Measurements from ENCODE around the gene RLF. TPM values are rescaled to one million over a fixed set of nuclear protein-coding genes. Genes with fewer than 3 reads are reported as not detected.
"Not testable (repeated sequence)": the region's sequence is repeated elsewhere in the genome, so short reads cannot be mapped to it uniquely, and the experiment has no call there.

Gene RLF
- total RNA-seq, 1 experiment from 2014 or later: 19.6 TPM

DNA sequence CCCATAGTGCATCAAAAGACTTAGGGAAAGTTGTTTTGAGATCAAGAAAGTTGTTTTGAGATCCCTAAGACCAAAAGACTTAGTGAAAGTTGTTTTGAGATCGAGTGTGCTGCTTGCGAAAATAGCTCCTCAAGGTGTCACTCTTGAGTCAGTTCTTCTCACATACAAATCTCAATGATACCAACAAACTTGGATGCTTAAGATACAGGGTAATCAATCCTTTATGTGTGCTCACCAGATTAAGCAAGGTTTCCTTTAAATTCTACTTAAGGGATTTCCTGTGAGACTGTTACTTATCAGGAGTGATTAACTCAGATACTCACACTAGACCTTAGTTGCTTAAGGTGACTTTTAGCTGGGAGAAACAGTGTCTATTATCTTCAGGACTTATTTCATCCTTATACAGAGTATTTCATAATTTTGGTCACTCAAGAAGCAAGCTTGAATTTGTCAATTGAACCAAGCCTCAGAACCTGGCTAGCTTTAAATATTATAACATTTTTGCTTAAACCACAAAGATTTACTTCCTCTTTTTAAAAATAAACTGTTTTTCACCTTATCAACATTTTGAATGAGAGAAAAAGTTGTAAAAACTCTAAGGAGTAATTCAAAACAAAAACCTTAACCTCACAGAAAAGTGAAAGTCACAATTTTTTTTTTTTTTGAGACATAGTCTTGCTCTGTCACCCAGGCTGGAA lies 8.0 kb upstream of the RLF start:
- Histone ChIP-seq H3K36me3 (replicated peaks; ENCODE audit: control insufficient read depth, insufficient read depth, low read length) (no peaks in the 10 kb centered on the region), H3K4me3 (ENCODE audit: insufficient read depth, low read depth, low read length) (no peak overlapping the region), H3K27me3 (ENCODE audit: control insufficient read depth, insufficient read depth, low read length) (no peaks in the 10 kb centered on the region; the same call in 1 of the 2 replicates)
- DNase-seq: peak; percentile 21

- no peaks in the 10 kb centered on the region for H3K36me3 ChIP-seq (replicated peaks; ENCODE audit: control insufficient read depth, insufficient read depth, low read length)
- no peak for DNase-seq
These were observed 6.1 kb upstream of the RLF start for GRCh38 chr1:40155135-40155534.

GRCh38 chr1:40155910-40156309 lies 5.3 kb upstream of the RLF start:
- Histone ChIP-seq H3K36me3 (replicated peaks; ENCODE audit: control insufficient read depth, insufficient read depth, low read length) (no peaks in the 10 kb centered on the region), H3K27me3 (ENCODE audit: control insufficient read depth, insufficient read depth, low read length) (no peaks in the 10 kb centered on the region; the same call in 1 of the 2 replicates), H3K4me3 (ENCODE audit: insufficient read depth, low read depth, low read length) (no peak overlapping the region)
- no peak for DNase-seq

More at GRCh38 chr1:40155135-40155534, 6.1 kb upstream of the RLF start:
- H3K4me3 ChIP-seq (ENCODE audit: insufficient read depth, low read depth, low read length): no peak overlapping the region
- no peaks in the 10 kb centered on the region; the same call in 1 of the 2 replicates for H3K27me3 ChIP-seq (ENCODE audit: control insufficient read depth, insufficient read depth, low read length)

DNA sequence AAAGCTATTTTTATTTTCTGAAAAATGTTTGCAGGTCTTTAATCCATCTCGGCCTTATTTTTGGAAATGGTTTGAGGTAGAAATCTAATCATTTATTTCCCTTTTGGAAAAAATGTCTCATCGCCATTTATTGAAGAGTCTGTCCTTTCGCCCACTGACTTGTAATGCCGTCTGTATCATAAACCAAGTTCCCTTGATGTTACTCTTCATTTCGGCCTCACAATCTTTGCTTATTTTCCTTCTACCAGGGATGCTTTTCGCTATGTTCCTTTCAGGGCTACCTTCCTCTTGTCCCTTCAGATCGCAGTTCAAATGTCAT lies 422 bp upstream of the RLF start:
- Histone ChIP-seq H3K36me3 (replicated peaks; ENCODE audit: control insufficient read depth, insufficient read depth, low read length) (no peaks in the 10 kb centered on the region), H3K27me3 (ENCODE audit: control insufficient read depth, insufficient read depth, low read length) (no peaks in the 10 kb centered on the region; the same call in 1 of the 2 replicates), H3K4me3 (ENCODE audit: insufficient read depth, low read depth, low read length) (peak overlapping the region; percentile 98)
- no peak for DNase-seq

DNA sequence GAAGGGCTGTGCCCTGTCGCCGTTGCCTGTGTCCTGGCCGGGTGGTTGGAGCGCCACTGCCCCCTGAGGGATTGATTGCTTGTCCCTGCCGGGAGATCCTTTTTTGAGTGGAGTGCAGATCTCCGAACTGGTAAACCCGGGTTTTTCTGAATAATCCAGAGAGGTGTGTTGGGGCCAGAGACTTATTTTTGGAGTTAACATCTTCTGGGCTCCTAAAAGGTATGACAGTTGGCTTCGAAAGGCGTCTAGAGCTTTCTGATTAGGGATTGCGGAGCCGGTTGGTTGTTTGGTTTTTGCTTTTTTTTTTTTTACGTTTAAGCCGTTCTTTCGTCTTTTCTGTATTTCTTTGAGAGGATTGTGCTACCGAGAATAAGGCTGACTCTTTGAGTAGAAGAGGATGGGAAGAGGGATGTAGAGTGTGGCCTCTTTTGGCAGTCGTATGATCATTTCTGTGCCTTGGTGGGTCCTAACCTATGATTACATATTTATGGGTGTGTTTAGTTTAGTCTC lies 756 bp downstream of the RLF start:
- H3K27me3 ChIP-seq (ENCODE audit: control insufficient read depth, insufficient read depth, low read length): no peaks in the 10 kb centered on the region; the same call in 1 of the 2 replicates
- DNase-seq: no peak
- no peaks in the 10 kb centered on the region for H3K36me3 ChIP-seq (replicated peaks; ENCODE audit: control insufficient read depth, insufficient read depth, low read length)
- peak overlapping the region; percentile 98 for H3K4me3 ChIP-seq (ENCODE audit: insufficient read depth, low read depth, low read length)

DNA sequence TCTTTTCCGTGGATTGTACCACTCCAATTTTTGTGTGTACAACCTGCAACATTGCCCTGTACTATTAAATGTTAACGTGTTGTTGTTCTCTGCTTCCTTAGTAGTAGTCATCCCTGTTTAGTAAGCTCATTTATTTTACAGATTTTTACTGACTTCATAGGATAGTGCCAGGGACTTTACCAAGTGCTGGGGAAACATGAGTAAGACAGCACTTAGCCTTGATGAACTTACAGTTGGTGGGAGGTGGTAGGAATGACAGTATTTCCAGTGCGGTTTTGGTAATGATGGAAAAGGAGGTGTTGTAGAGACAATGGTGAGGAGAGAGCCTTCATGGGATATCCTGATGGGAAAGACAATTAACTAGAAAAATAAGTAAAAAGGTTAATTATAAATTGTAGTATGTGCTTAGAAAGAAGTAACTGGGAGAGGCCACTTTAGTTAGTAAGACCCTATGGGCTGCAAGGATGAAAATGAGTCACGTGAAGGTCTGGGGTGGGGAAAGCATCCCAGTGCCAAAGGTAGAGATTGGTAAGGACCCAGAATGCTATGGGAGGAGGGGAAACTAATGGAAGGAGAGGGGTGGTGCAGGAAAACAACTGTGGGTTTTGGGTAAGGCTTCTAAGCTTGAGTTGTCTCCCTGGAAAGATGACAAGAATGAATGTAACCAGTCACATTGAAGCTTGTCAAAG lies 1.7 kb downstream of the RLF start:
- peak; percentile 47 for DNase-seq
- Histone ChIP-seq H3K4me3 (ENCODE audit: insufficient read depth, low read depth, low read length) (peak overlapping the region; percentile 98; the same call in 1 of the 2 replicates), H3K36me3 (replicated peaks; ENCODE audit: control insufficient read depth, insufficient read depth, low read length) (no peaks in the 10 kb centered on the region), H3K27me3 (ENCODE audit: control insufficient read depth, insufficient read depth, low read length) (no peaks in the 10 kb centered on the region)

DNA sequence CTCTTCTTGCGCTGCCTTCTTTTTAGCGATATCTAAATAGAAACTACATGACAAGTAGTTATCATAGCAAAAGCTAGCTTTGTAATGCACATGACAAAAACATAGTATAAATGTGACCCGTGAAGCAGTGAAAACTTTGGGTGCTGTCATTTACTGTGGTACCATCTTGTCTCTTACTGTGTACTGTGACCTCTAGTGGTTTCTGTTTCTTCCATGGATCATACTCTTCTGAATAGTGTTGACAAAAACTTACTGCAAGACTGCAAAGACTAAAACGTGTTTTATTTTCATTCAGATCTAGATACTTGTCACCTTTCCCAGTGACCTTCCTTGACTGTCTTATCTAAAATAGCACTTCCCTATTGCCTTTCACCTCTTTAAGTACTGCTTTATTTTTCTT lies 6.1 kb downstream of the RLF start:
- H3K36me3 ChIP-seq (replicated peaks; ENCODE audit: control insufficient read depth, insufficient read depth, low read length): no peaks in the 10 kb centered on the region
- no peak for DNase-seq
- no peaks in the 10 kb centered on the region for H3K27me3 ChIP-seq (ENCODE audit: control insufficient read depth, insufficient read depth, low read length)
- no peak overlapping the region for H3K4me3 ChIP-seq (ENCODE audit: insufficient read depth, low read depth, low read length)

- no peak for DNase-seq
- Histone ChIP-seq H3K36me3 (replicated peaks; ENCODE audit: control insufficient read depth, insufficient read depth, low read length) (no peaks in the 10 kb centered on the region), H3K27me3 (ENCODE audit: control insufficient read depth, insufficient read depth, low read length) (no peaks in the 10 kb centered on the region), H3K4me3 (ENCODE audit: insufficient read depth, low read depth, low read length) (no peak overlapping the region)
These were observed 9.8 kb downstream of the RLF start for GRCh38 chr1:40171036-40171435.

- no peak for DNase-seq
- Histone ChIP-seq H3K27me3 (ENCODE audit: control insufficient read depth, insufficient read depth, low read length) (no peaks in the 10 kb centered on the region), H3K4me3 (ENCODE audit: insufficient read depth, low read depth, low read length) (no peak overlapping the region), H3K36me3 (replicated peaks; ENCODE audit: control insufficient read depth, insufficient read depth, low read length) (no peaks in the 10 kb centered on the region)
These were observed 13.6 kb downstream of the RLF start for GRCh38 chr1:40174788-40175187.

DNA sequence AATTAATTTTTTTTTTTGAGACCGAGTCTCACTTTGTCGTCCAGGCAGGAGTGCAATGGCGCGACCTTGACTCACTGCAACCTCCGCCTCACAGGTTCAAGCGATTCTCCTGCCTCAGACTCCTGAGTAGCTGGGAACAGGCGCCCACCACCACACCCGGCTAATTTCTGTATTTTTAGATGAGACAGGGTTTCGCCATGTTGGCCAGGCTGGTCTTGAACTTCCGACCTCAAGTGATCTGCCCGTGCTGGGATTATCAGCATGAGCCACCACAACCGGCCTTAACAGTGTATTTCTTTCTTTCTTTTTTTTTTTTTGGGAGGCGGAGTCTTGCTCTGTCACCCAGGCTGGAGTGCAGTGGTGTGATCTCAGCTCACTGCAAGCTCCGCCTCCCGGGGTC lies 15.8 kb downstream of the RLF start:
- H3K36me3 ChIP-seq (replicated peaks; ENCODE audit: control insufficient read depth, insufficient read depth, low read length); H3K4me3 ChIP-seq (ENCODE audit: insufficient read depth, low read depth, low read length); DNase-seq; H3K27me3 ChIP-seq (ENCODE audit: control insufficient read depth, insufficient read depth, low read length): not testable (repeated sequence)

GRCh38 chr1:40178200-40178599 lies 17.0 kb downstream of the RLF start:
- H3K27me3 ChIP-seq (ENCODE audit: control insufficient read depth, insufficient read depth, low read length): no peaks in the 10 kb centered on the region
- H3K4me3 ChIP-seq (ENCODE audit: insufficient read depth, low read depth, low read length): no peak overlapping the region
- no peaks in the 10 kb centered on the region for H3K36me3 ChIP-seq (replicated peaks; ENCODE audit: control insufficient read depth, insufficient read depth, low read length)
- DNase-seq: no peak

- Histone ChIP-seq H3K36me3 (replicated peaks; ENCODE audit: control insufficient read depth, insufficient read depth, low read length) (no peaks in the 10 kb centered on the region), H3K27me3 (ENCODE audit: control insufficient read depth, insufficient read depth, low read length) (no peaks in the 10 kb centered on the region), H3K4me3 (ENCODE audit: insufficient read depth, low read depth, low read length) (no peak overlapping the region)
- DNase-seq: no peak
These were observed 18.4 kb downstream of the RLF start for GRCh38 chr1:40179496-40180089.

DNA sequence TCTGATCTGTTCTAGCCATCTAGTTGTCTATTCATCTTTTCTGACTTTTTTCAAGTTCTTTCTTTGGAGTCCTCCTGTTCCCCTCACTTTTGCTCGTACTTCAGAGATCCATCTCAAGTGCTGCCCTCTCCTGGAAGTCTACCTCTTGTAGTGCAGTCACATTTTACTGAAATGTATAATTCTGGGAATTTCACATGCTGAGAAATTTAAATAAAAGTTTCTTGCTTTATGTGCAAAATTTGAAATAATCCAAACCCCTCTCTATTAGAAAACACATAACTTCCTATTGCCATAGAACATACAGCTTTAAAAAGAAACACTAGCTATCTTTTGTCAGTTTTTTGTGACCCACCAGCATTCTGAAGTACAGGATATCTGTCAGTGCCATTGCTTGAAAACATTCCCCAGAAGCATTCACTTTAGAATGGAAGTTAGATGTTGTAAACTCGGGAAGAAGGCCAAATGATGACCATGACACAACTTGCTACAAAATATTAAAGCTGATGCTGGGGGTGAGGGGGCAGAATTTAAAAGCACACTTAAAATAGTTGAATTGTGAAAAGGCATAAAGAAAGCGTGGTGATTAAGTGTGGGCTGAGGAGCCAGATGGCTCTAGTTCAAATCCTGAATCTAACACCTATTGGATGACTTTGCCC lies 22.0 kb downstream of the RLF start:
- no peaks in the 10 kb centered on the region for H3K36me3 ChIP-seq (replicated peaks; ENCODE audit: control insufficient read depth, insufficient read depth, low read length)
- peak; percentile 44 for DNase-seq
- no peak overlapping the region for H3K4me3 ChIP-seq (ENCODE audit: insufficient read depth, low read depth, low read length)
- no peaks in the 10 kb centered on the region for H3K27me3 ChIP-seq (ENCODE audit: control insufficient read depth, insufficient read depth, low read length)

DNA sequence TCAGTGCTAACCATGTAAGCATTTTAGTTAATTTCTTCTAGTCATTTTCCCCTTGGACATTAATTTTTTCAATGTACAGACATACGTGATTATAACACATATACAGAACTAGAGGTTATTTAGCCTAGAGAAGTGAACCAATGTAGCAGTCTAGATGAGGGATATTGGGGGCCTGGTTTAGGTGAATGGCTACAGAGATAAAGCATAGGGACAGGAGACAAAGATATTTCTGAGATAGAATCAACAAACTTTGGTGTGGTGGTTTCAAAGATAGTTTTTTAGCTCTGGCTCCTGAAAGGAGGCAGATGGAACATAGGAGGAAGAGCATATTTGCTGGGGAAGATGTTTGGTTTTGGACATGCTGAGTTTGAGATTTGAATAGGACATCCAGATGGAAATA lies 23.0 kb downstream of the RLF start:
- Histone ChIP-seq H3K27me3 (ENCODE audit: control insufficient read depth, insufficient read depth, low read length) (no peaks in the 10 kb centered on the region), H3K36me3 (replicated peaks; ENCODE audit: control insufficient read depth, insufficient read depth, low read length) (no peaks in the 10 kb centered on the region), H3K4me3 (ENCODE audit: insufficient read depth, low read depth, low read length) (no peak overlapping the region)
- DNase-seq: no peak
